ENCODE results near the gene WFIKKN1. TPM values are rescaled to one million over a fixed set of nuclear protein-coding genes. Genes with fewer than 3 reads are reported as not detected.

Gene WFIKKN1
- total and polyA plus RNA-seq, 8 donors = 0.11 to 1.4 (median 0.52) TPM

GRCh38 chr16:659618-660017 is 28.8 kb downstream of the WFIKKN1 start:
- ATAC-seq = no peak
- no peak for TF ChIP-seq CTCF (IDR thresholded peaks at IDR 0.05)
- Histone ChIP-seq H3K36me3 (peaks cover 0 to 47% of the 10 kb centered on the region in 2 donors), H3K4me1 (peaks cover 3 to 17% of the 10 kb centered on the region in 2 donors), H3K4me3 (no peak overlapping the region), H3K27me3 (no peaks in the 10 kb centered on the region), H3K9me3 (no peaks in the 10 kb centered on the region), H3K27ac (no peak overlapping the region)
- intact Hi-C loops (cut with DNase I) = loop anchor here in 1 of 2 donors (5.0 kb wide), 1 partner anchor 82 kb away; no protein-coding TSS in a partner anchor
- no peak for DNase-seq

- no peaks in the 10 kb centered on the region for H3K9me3 ChIP-seq
- TF ChIP-seq CTCF (IDR thresholded peaks at IDR 0.05) = no peak
- intact Hi-C loops (cut with DNase I) = loop anchor here in 1 of 2 donors (5.0 kb wide), 1 partner anchor 83 kb away; no protein-coding TSS in a partner anchor
- H3K4me3 ChIP-seq = peak overlapping the region in 1 of 2 donors; percentile 26
- H3K4me1 ChIP-seq = peaks cover 3 to 17% of the 10 kb centered on the region in 2 donors
- no peaks in the 10 kb centered on the region for H3K27me3 ChIP-seq
- peak overlapping the region in 1 of 2 donors; percentile 58 for H3K27ac ChIP-seq
- ATAC-seq (no peak), DNase-seq (no peak)
- H3K36me3 ChIP-seq = peaks cover 0 to 42% of the 10 kb centered on the region in 2 donors
Measured at GRCh38 chr16:660132-660458, 29.3 kb downstream of the WFIKKN1 start.

- Histone ChIP-seq H3K4me1 (peaks cover 3 to 17% of the 10 kb centered on the region in 2 donors), H3K27ac (peak overlapping the region; percentile 44 to 58), H3K9me3 (no peaks in the 10 kb centered on the region), H3K36me3 (peaks cover 0 to 37% of the 10 kb centered on the region in 2 donors), H3K27me3 (no peaks in the 10 kb centered on the region), H3K4me3 (peak overlapping the region in 1 of 2 donors; percentile 26)
- TF ChIP-seq CTCF (IDR thresholded peaks at IDR 0.05) = peak; percentile 31 to 76
- peak in 3 of 4 donors; percentile 74 to 95 (median 91) for DNase-seq
- intact Hi-C loops (cut with DNase I) = loop anchor here in 1 of 2 donors (5.0 kb wide), 1 partner anchor 83 kb away; no protein-coding TSS in a partner anchor
- peak; percentile 94 for ATAC-seq
Measured at GRCh38 chr16:660459-661183, 29.8 kb downstream of the WFIKKN1 start.

- H3K4me1 ChIP-seq = peaks cover 3 to 17% of the 10 kb centered on the region in 2 donors
- no peaks in the 10 kb centered on the region for H3K9me3 ChIP-seq
- intact Hi-C loops (cut with DNase I) = loop anchor here in 1 of 2 donors (5.0 kb wide), 1 partner anchor 84 kb away; no protein-coding TSS in a partner anchor
- DNase-seq (no peak), ATAC-seq (no peak)
- no peaks in the 10 kb centered on the region for H3K27me3 ChIP-seq
- peak overlapping the region; percentile 19 to 55 for H3K27ac ChIP-seq
- H3K4me3 ChIP-seq = no peak overlapping the region
- TF ChIP-seq CTCF (IDR thresholded peaks at IDR 0.05) = no peak
- H3K36me3 ChIP-seq = peaks cover 0 to 30% of the 10 kb centered on the region in 2 donors
Measured at GRCh38 chr16:661184-661821, 30.5 kb downstream of the WFIKKN1 start.

GRCh38 chr16:662095-662494 is 31.3 kb downstream of the WFIKKN1 start:
- intact Hi-C loops (cut with DNase I) = loop anchor here in 1 of 2 donors (5.0 kb wide), 1 partner anchor 85 kb away; no protein-coding TSS in a partner anchor

More at GRCh38 chr16:662095-662494, 31.3 kb downstream of the WFIKKN1 start:
- no peak for ATAC-seq
- no peaks in the 10 kb centered on the region for H3K27me3 ChIP-seq
- no peak for DNase-seq
- H3K4me3 ChIP-seq = no peak overlapping the region
- H3K9me3 ChIP-seq = no peaks in the 10 kb centered on the region
- peaks cover 0 to 22% of the 10 kb centered on the region in 2 donors for H3K36me3 ChIP-seq
- H3K27ac ChIP-seq = no peak overlapping the region
- TF ChIP-seq CTCF (IDR thresholded peaks at IDR 0.05) = no peak
- peaks cover 3 to 17% of the 10 kb centered on the region in 2 donors for H3K4me1 ChIP-seq

All from left lung (tissue), 10 donors.